Measurements from ENCODE around the gene AP4B1. TPM values are rescaled to one million over a fixed set of nuclear protein-coding genes. Genes with fewer than 3 reads are reported as not detected.

Gene AP4B1
- polyA plus RNA-seq, 2 of the 4 experiments (the other 2 are of a cell fraction), result 9.2 to 11.9 TPM

GRCh38 chr1:113917400-113918082 is 12.9 kb upstream of the AP4B1 start:
- ATAC-seq, result 0 out of 6 replicates have a peak, but pooled peaks of 1 of the 2 experiments have one; percentile 66
- ChIA-PET CTCF (interaction anchor here (0.8 to 1.7 kb wide), 4 partner anchors 11 to 845 kb away, joined by 3 to 6 read pairs (median 4); partner anchors contain the start of genes AP4B1, DCLRE1B, HIPK1 and LRIG2), POLR2A (no interaction called here)
- H3K4me3 ChIP-seq, result no peak overlapping the region
- WGBS (ENCODE audit: missing lambda C conversion rate), result 84% methylated on average over 2 of the region's 2 CpGs
- H3K9me3 ChIP-seq, result no peaks in the 10 kb centered on the region
- no peak overlapping the region for H3K4me2 ChIP-seq
- no peak for DNase-seq (ENCODE audit: low read depth in 1 of 2, low spot score in 1 of 2)
- TF ChIP-seq FOSL2 (IDR thresholded peaks at IDR 0.05) (no peak), FOSL2 (CRISPR knock-in tag; IDR thresholded peaks at IDR 0.05) (no peak), EHF (CRISPR knock-in tag; IDR thresholded peaks at IDR 0.05) (no peak), BHLHE40 (IDR thresholded peaks at IDR 0.05; ENCODE audit: low read depth, low read length) (no peak), CBX2 (IDR thresholded peaks at IDR 0.05; ENCODE audit: borderline replicate concordance, low read depth) (no peak), PHF8 (IDR thresholded peaks at IDR 0.05; ENCODE audit: borderline replicate concordance, low read depth) (no peak), MAFK (IDR thresholded peaks at IDR 0.05; ENCODE audit: partially characterized antibody) (no peak), RFX5 (IDR thresholded peaks at IDR 0.05) (no peak), NPAS2 (CRISPR knock-in tag; IDR thresholded peaks at IDR 0.05; ENCODE audit: borderline replicate concordance) (no peak), ZC3H11A (IDR thresholded peaks at IDR 0.05) (no peak), KDM1A (IDR thresholded peaks at IDR 0.05; ENCODE audit: low read depth) (no peak), HES2 (IDR thresholded peaks at IDR 0.05) (no peak), CHD2 (IDR thresholded peaks at IDR 0.05; ENCODE audit: low read length, partially characterized antibody) (no peak), JUN (IDR thresholded peaks at IDR 0.05) (no peak), CBX8 (IDR thresholded peaks at IDR 0.05) (no peak), HOXB13 (CRISPR knock-in tag; IDR thresholded peaks at IDR 0.05; ENCODE audit: low read depth) (no peak), ZSCAN20 (CRISPR knock-in tag; IDR thresholded peaks at IDR 0.05) (no peak), MAZ (IDR thresholded peaks at IDR 0.05; ENCODE audit: borderline replicate concordance, low read depth, low read length) (no peak), NR3C1 (IDR thresholded peaks at IDR 0.05) (no peak), TP53 (CRISPR knock-in tag; IDR thresholded peaks at IDR 0.05) (no peak)
- no peak for FAIRE-seq
- no peak overlapping the region for H3K27ac ChIP-seq
- no peaks in the 10 kb centered on the region for H3K4me1 ChIP-seq

- FAIRE-seq (no peak), DNase-seq (ENCODE audit: low read depth in 1 of 2, low spot score in 1 of 2) (no peak), ATAC-seq (no peak)
- Histone ChIP-seq H3K4me2 (no peak overlapping the region), H3K9me3 (no peaks in the 10 kb centered on the region), H3K27ac (no peak overlapping the region), H3K4me1 (no peaks in the 10 kb centered on the region), H3K4me3 (no peak overlapping the region)
- ChIA-PET POLR2A (no interaction called here), CTCF (interaction anchor here (0.9 to 1.7 kb wide), 3 partner anchors 12 to 844 kb away, joined by 3 to 6 read pairs (median 4); partner anchors contain the start of genes AP4B1, DCLRE1B and LRIG2)
- 95% methylated on average over 5 of the region's 5 CpGs for WGBS (ENCODE audit: missing lambda C conversion rate)
- no peak for TF ChIP-seq CHD4 (IDR thresholded peaks at IDR 0.05; ENCODE audit: borderline replicate concordance)
- TF ChIP-seq POLR2A (IDR thresholded peaks at IDR 0.05; ENCODE audit: low read length), result no peak
These were observed 12.4 kb upstream of the AP4B1 start for GRCh38 chr1:113916974-113917373.

- no peak overlapping the region for H3K27ac ChIP-seq
- H3K4me2 ChIP-seq, result no peak overlapping the region
- no peak overlapping the region for H3K4me3 ChIP-seq
- TF ChIP-seq RCOR1 (IDR thresholded peaks at IDR 0.05; ENCODE audit: low read depth, low read length) (no peak), CBX2 (IDR thresholded peaks at IDR 0.05; ENCODE audit: borderline replicate concordance, low read depth) (no peak), REST (IDR thresholded peaks at IDR 0.05) (no peak), CTCF (IDR thresholded peaks at IDR 0.05) (no peak)
- 94% methylated on average over 5 of the region's 5 CpGs for WGBS (ENCODE audit: missing lambda C conversion rate)
- ChIA-PET POLR2A (no interaction called here), CTCF (interaction anchor here (0.6 kb wide), 1 partner anchor 81 kb away, joined by 3 read pairs; no protein-coding TSS in a partner anchor)
- no peak for ATAC-seq
- no peak for FAIRE-seq
- H3K9me3 ChIP-seq, result no peaks in the 10 kb centered on the region
- DNase-seq (ENCODE audit: low read depth in 1 of 2, low spot score in 1 of 2), result no peak
- H3K4me1 ChIP-seq, result no peaks in the 10 kb centered on the region
These were observed 9.5 kb upstream of the AP4B1 start for GRCh38 chr1:113913887-113914664.

All from A549 (cell line).